Spleen (tissue), 7 donors: ENCODE data around the gene INHA.

Experiments used
- CTCF ChIP-seq, 11 experiments: fragments of 200-600 bp in 7 of 11; fragments of 450-650 bp in 4 of 11; sonication (generic) in 4 of 11; IDR thresholded peaks in 8 of 11; conservative IDR thresholded peaks in 3 of 11; 1 replicate in 7 of 11; 2 replicates in 4 of 11; pipeline versions ENCODE4 v1.4.0 to v1.8.0; 2016 to 2021; ENCODE audit warnings: antibody characterized with exemption in 11 of 11, inconsistent platforms in 4 of 11, mild to moderate bottlenecking in 1 of 11
- POLR2A ChIP-seq, 3 donors: fragments of 450-650 bp; IDR thresholded peaks; one replicate each; pipeline ENCODE4 v1.5.1; 2017; ENCODE audit warnings: antibody characterized with exemption in 3 of 3, mild to moderate bottlenecking in 1 of 3
- POLR2AphosphoS5 ChIP-seq, 3 donors: sonication (generic); formaldehyde crosslinking; IDR thresholded peaks; one replicate each; pipeline ENCODE4 v1.5.1; 2017; ENCODE audit warnings: antibody characterized with exemption in 3 of 3
- donor health status: DM: no; HTN: no; CAD: no; lungs with moderate emphysema.
- donor health status: DM: no; HTN: no; CAD: no.
- donor health status: DM: no; HTN: no; CAD: no.

DNA sequence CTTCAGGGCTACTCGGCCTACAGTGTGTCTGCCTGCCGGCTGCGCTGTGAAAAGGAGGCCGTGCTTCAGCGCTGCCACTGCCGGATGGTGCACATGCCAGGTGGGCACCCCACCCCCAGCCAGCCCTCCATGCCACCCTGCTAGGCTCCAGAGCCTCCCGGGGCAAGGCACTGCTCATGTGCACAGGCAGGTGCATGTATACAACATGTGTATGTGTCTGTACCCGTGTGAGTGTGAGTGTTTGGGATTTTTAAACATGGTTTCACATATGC is 39.8 kb upstream of the INHA start:
- TF ChIP-seq CTCF (IDR thresholded peaks at IDR 0.05 in 8 of 11, conservative IDR thresholded peaks at IDR 0.05 in 3 of 11) (no peak), POLR2AphosphoS5 (IDR thresholded peaks at IDR 0.05) (no peak), POLR2A (IDR thresholded peaks at IDR 0.05) (no peak)
